GM23248 (cell line): ENCODE results near the gene GSK3A. TPM values are rescaled to one million over a fixed set of nuclear protein-coding genes. Genes with fewer than 3 reads are reported as not detected.

ENCODE experiments used
- DNase-seq: peaks from one replicate; pipeline ENCODE4 v3.0.0-alpha.2; 2015
- H2AFZ ChIP-seq: fragments of 200-600 bp; sonication (generic); 2 replicates; pipeline ENCODE4 v1.6.1; 2016; ENCODE audit warnings: antibody characterized with exemption
- H3F3A ChIP-seq: fragments of 200-600 bp; sonication (generic); 2 replicates; pipeline ENCODE4 v1.6.1; 2016; ENCODE audit warnings: mild to moderate bottlenecking, antibody characterized with exemption, mixed run types; ENCODE audit not compliant: insufficient read depth
- H3K27ac ChIP-seq: fragments of 200-600 bp; sonication (generic); 2 replicates; pipeline ENCODE4 v1.5.1; 2016; ENCODE audit warnings: mild to moderate bottlenecking
- H3K27me3 ChIP-seq: fragments of 200-600 bp; sonication (generic); replicated peaks from 2 replicates; pipeline ENCODE4 v1.6.1; 2016; ENCODE audit warnings: mild to moderate bottlenecking; ENCODE audit not compliant: insufficient read depth
- H3K36me3 ChIP-seq: fragments of 200-600 bp; sonication (generic); 2 replicates; pipeline ENCODE4 v1.6.1; 2016; ENCODE audit warnings: low read depth, mild to moderate bottlenecking
- H3K4me1 ChIP-seq: fragments of 200-600 bp; sonication (generic); 2 replicates; pipeline ENCODE4 v1.6.1; 2016; ENCODE audit warnings: mild to moderate bottlenecking; ENCODE audit not compliant: insufficient read depth
- H3K4me2 ChIP-seq: fragments of 200-600 bp; sonication (generic); one replicate; pipeline ENCODE4 v1.6.1; 2016; ENCODE audit warnings: mild to moderate bottlenecking; ENCODE audit not compliant: unreplicated experiment
- H3K4me3 ChIP-seq: fragments of 200-600 bp; sonication (generic); 2 replicates; pipeline ENCODE4 v1.5.1; 2016; ENCODE audit warnings: mild to moderate bottlenecking
- H3K79me2 ChIP-seq: fragments of 200-600 bp; sonication (generic); 2 replicates; pipeline ENCODE4 v1.6.1; 2016; ENCODE audit warnings: mild to moderate bottlenecking; ENCODE audit not compliant: insufficient read depth
- H3K9ac ChIP-seq: fragments of 200-600 bp; sonication (generic); 2 replicates; pipeline ENCODE4 v1.6.1; 2016; ENCODE audit warnings: mild to moderate bottlenecking
- H3K9me2 ChIP-seq: fragments of 200-600 bp; sonication (generic); 2 replicates; pipeline ENCODE4 v1.6.1; 2016; ENCODE audit warnings: mixed run types, mild to moderate bottlenecking, moderate library complexity; ENCODE audit not compliant: insufficient read depth
- H3K9me3 ChIP-seq: fragments of 200-600 bp; sonication (generic); one replicate; pipeline ENCODE4 v1.6.1; 2017; ENCODE audit warnings: low read depth
- H4K20me1 ChIP-seq: fragments of 200-600 bp; sonication (generic); 2 replicates; pipeline ENCODE4 v1.6.0; 2016; ENCODE audit not compliant: insufficient read depth
- EZH2 ChIP-seq: fragments of 200-600 bp; sonication (generic); IDR thresholded peaks from 2 replicates; pipeline ENCODE4 v1.6.1; 2018; ENCODE audit warnings: antibody characterized with exemption, mild to moderate bottlenecking; ENCODE audit not compliant: insufficient read depth, poor library complexity, severe bottlenecking
- EZH2phosphoT487 ChIP-seq: fragments of 200-600 bp; sonication (generic); IDR thresholded peaks from 2 replicates; pipeline ENCODE4 v1.6.1; 2018; ENCODE audit warnings: antibody characterized with exemption, moderate library complexity, mild to moderate bottlenecking, low read depth; ENCODE audit not compliant: insufficient read depth
- WGBS, 2 experiments: methylation state at CpG; one replicate each; pipeline ENCODE4 v1.1.6; 2015 to 2017; ENCODE audit warnings: low lambda C conversion rate in 2 of 2, low coverage in 1 of 2; ENCODE audit errors: missing lambda C conversion rate in 2 of 2; 5-methylcytosine and 5-hydroxymethylcytosine counted together
- in situ Hi-C: fragments of 300-500 bp; cut with MboI; formaldehyde crosslinking; loops from 2 replicates; pipeline ENCODE4 v1.15.0; 2020
- polyA plus RNA-seq: library from polyadenylated mRNA; unstranded; fragments of >200 nt; fragmentation: Nextera tagmentation; extraction: Ambion mirVana; gene quantifications from 2 replicates; pipeline ENCODE4 v1.2.1, GENCODE V29; 2016
- total RNA-seq: library from RNA; depleted of rRNA; stranded (reverse); fragments of >200 nt; shearing (Covaris generic); gene quantifications from 2 replicates; pipeline ENCODE4 v1.2.3, GENCODE V29; 2014

GSK3A gene
- total and polyA plus RNA-seq, 2 experiments from 2014 or later = 13.0 to 33.4 TPM

DNA sequence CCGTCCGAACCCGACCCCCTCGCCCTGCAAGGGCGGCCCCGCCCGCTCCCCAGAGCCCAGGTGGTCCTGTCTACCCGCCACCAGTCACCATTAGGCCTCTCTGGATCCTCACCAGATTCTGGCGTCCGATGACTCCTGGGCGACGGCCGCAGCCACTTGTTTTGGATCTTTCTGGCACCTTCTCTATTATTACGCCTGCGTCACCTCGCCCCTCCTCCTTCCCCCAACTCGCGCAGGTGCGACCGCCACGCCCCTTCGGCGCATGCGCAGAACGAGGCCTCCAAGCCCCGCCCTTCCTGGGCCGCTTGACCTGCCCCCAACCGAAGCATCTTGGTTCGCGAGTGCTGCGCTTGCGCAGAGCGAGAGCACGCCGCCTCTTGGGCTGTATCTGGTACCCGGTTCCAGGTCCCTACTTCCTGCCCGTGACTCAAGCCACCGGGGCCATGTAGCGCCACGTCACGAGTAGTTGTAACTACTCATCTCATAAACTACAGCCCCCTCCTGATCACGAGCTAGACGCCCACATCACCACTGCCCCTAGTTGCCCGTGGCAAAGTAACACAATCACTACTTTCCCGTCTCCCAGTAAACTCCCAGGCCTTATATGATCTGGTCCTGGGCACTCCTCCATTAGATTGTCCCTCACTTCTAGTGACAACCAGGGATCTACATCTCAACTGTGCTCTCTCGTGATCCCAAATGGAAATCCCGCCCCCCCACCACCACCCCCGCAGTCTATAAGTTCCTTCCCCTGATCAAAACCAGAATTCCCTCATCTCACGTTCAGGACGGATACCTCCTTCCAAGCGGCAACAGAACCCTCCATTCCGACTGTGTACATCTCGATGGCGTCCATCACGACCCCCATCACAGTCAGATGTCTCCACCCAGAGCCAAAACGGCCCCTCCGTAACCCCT is 24.6 kb downstream of the GSK3A start, which contains the start of gene DEDD2:
Gene DEDD2 (minus strand): TSS at position 158 of the 918 bp plus-strand sequence. CDS start 670 bp downstream, outside the sequence.
- in situ Hi-C loops = no loop called here
- H2AFZ ChIP-seq = peak within 1 kb of the TSS; percentile 73

DNA sequence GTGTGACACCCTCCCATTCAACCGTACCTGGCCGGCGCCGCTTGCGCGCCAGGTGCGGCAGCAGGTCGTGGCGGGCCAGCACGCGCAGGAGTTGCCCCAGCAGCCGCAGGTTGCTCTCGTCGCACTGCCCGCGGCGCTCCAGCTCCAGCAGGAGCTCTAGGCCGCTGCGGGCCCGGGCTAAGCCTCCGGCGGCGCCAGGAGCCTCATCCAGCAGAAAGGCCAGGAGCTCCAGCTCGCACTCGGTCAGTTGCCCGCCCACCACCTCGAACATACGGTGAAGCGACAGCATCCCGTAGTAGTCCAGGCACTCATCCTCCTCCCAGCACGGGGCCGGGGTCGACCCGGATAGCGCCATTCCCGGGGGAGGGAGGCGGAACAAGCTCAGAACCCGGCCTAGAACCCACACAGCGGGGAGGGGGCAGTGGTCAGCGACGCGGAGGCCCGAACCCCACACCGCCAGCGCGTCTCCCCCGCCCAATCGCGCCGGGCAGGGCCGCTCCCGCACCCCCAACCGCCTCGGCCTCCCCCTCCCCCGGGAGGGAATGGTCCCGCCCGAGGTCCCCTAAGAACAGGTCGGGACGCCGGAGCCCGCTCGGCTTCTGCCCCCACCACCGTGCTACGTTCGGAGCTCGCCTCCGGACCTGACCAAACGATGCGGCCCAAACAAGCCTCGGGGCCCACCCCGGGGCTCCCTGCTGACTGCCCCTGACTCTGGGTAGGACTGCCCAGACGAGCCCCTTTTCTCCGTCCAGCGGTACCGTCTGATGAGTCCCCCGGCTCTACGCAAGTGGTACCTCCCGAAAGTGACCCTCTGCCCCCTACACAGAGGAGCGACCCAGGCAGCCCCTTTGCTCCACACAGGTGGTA is 25.5 kb downstream of the GSK3A start:
- peak overlapping the region; percentile 29 for H3K27ac ChIP-seq
- peak overlapping the region; percentile 84 for H3K9ac ChIP-seq
- H3K27me3 ChIP-seq = no peaks in the 10 kb centered on the region
- H3F3A ChIP-seq = peaks cover 19% of the 10 kb centered on the region
- TF ChIP-seq EZH2 = no peak
- no peak for TF ChIP-seq EZH2phosphoT487
- H2AFZ ChIP-seq = peak overlapping the region; percentile 67
- in situ Hi-C loops = no loop called here
- H3K4me3 ChIP-seq = peak overlapping the region; percentile 78
- 3 to 5% methylated on average over 47 to 77 of the region's 79 CpGs for WGBS, 2 experiments
- peaks cover 25% of the 10 kb centered on the region for H3K4me1 ChIP-seq
- peaks cover 90% of the 10 kb centered on the region for H3K79me2 ChIP-seq
- no peaks in the 10 kb centered on the region for H4K20me1 ChIP-seq
- H3K4me2 ChIP-seq = peak overlapping the region; percentile 94
- H3K9me2 ChIP-seq = no peaks in the 10 kb centered on the region
- peak; percentile 70 for DNase-seq
- H3K9me3 ChIP-seq = no peaks in the 10 kb centered on the region
- H3K36me3 ChIP-seq = 0 out of 2 replicates have a peak, but pooled peaks cover 7% of the 10 kb centered on the region

More for the DNA sequence above, 24.6 kb downstream of the GSK3A start, which contains the start of gene DEDD2:
- Histone ChIP-seq H3K27ac (peak within 1 kb of the TSS; percentile 97), H3K9me2 (no peaks in the 10 kb centered on the region), H3K79me2 (peaks cover 90% of the 10 kb centered on the region), H3K9ac (peak within 1 kb of the TSS; percentile 84), H3K4me2 (peak within 1 kb of the TSS; percentile 94), H3K27me3 (no peaks in the 10 kb centered on the region), H3K4me3 (peak within 1 kb of the TSS; percentile 78), H3K4me1 (peaks cover 25% of the 10 kb centered on the region), H3K9me3 (no peaks in the 10 kb centered on the region), H3K36me3 (0 out of 2 replicates have a peak, but pooled peaks cover 7% of the 10 kb centered on the region), H4K20me1 (no peaks in the 10 kb centered on the region), H3F3A (peaks cover 19% of the 10 kb centered on the region)
- TF ChIP-seq EZH2phosphoT487 (no peak), EZH2 (no peak)
- 3 to 4% methylated on average over 50 to 57 of the region's 57 CpGs for WGBS, 2 experiments
- DNase-seq = peak; percentile 99

DNA sequence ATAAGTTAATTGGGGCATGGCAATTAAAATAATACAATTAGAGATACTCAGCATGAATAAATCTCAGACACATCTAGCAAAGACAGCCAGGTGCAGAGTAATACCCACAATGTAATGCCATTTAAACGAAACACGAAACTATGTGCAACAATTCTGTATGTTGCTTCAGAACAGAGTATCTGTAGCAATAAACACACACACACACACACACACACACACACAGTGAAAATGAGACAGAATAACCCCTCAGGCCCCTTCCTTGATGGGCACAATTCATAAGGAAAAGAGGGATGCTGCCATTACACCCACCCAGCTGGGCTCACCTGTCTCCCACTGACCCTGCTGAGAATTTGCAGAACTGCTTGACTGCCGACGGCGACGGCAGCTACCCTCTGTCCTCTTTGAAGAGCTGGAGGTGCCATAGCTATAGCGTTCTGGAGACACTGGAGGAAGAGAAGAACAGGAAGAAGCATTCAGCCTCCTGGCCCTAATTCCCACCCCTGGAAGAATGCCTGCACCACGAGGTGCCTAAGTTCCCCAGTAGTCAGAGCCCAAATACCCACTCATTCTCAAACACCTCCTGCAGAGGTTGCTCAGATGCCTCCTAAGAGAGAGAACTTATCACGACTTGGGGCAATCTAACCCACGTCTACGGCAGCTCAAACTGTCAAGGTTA is 27.5 kb downstream of the GSK3A start:
- WGBS, 2 experiments = 82% methylated on average over 11 of the region's 11 CpGs
- Histone ChIP-seq H3K4me1 (peaks cover 21% of the 10 kb centered on the region), H3K36me3 (0 out of 2 replicates have a peak, but pooled peaks cover 9% of the 10 kb centered on the region), H3K79me2 (peaks cover 91% of the 10 kb centered on the region), H2AFZ (no peak overlapping the region), H3K27ac (no peak overlapping the region), H3K9me3 (no peaks in the 10 kb centered on the region), H4K20me1 (no peaks in the 10 kb centered on the region), H3K9ac (no peak overlapping the region), H3F3A (peaks cover 19% of the 10 kb centered on the region), H3K27me3 (no peaks in the 10 kb centered on the region), H3K4me3 (no peak overlapping the region), H3K9me2 (no peaks in the 10 kb centered on the region), H3K4me2 (no peak overlapping the region)
- in situ Hi-C loops = no loop called here
- no peak for DNase-seq
- TF ChIP-seq EZH2 = no peak
- no peak for TF ChIP-seq EZH2phosphoT487

DNA sequence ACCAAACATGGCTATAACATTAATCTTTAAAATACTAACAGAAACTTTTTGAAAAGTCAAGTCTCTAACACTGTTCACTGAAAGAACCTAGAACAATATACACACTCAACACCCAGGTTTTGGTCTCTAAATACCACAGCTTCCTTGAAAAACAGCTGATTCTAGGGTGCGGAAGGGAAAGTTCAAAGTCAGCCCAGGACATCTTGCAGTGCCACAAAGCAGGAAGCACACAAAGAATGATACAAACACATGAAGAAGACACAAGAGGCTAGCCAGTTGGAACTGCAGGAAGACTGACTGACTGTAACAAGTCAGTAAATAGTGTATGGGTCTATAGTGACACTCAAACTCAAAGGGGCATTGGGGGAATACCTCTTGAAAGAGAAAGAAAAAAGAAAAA is 29.5 kb downstream of the GSK3A start:
- in situ Hi-C loops = no loop called here
- H4K20me1 ChIP-seq = no peaks in the 10 kb centered on the region
- H3K27me3 ChIP-seq = no peaks in the 10 kb centered on the region
- H2AFZ ChIP-seq = no peak overlapping the region
- peaks cover 16% of the 10 kb centered on the region for H3K4me1 ChIP-seq
- TF ChIP-seq EZH2phosphoT487 (no peak), EZH2 (no peak)
- peaks cover 6% of the 10 kb centered on the region; the same call in 1 of the 2 replicates for H3F3A ChIP-seq
- no peak for DNase-seq
- peaks cover 77% of the 10 kb centered on the region for H3K79me2 ChIP-seq
- WGBS, 2 experiments = 96 to 100% methylated on average over 1 of the region's 1 CpG
- H3K36me3 ChIP-seq = 0 out of 2 replicates have a peak, but pooled peaks cover 15% of the 10 kb centered on the region
- H3K4me2 ChIP-seq = no peak overlapping the region
- no peak overlapping the region for H3K4me3 ChIP-seq
- no peaks in the 10 kb centered on the region for H3K9me2 ChIP-seq
- H3K27ac ChIP-seq = no peak overlapping the region
- no peaks in the 10 kb centered on the region for H3K9me3 ChIP-seq
- no peak overlapping the region for H3K9ac ChIP-seq
